ENCODE measurements around the gene MRPL2. TPM values are rescaled to one million over a fixed set of nuclear protein-coding genes. Genes with fewer than 3 reads are reported as not detected.
A peak's percentile ranks its signal among the peaks of the same experiment; 100 is the strongest.

MRPL2 gene
- polyA plus RNA-seq, 3 donors, result 23.9 to 26.9 (median 26.3) TPM

GRCh38 chr6:43013097-43013842 is 46.0 kb downstream of the MRPL2 start:
- Mint-ChIP-seq H3K27ac (peak overlapping the region; percentile 76 to 95 (median 91)), H3K9me3 (no peaks in the 10 kb centered on the region), H3K4me3 (peak overlapping the region; percentile 91 to 98), H3K27me3 (ENCODE audit: low read depth in 3 of 3) (peaks cover 0 to 3% (median 3%) of the 10 kb centered on the region in 3 donors), H3K36me3 (peaks cover 47 to 53% of the 10 kb centered on the region in 2 donors), H3K4me1 (peaks cover 39% of the 10 kb centered on the region)
- Histone ChIP-seq H3K4me1 (ENCODE audit: control insufficient read depth in 1 of 2, insufficient read depth in 2 of 2, low read length in 2 of 2) (peaks cover 38 to 41% of the 10 kb centered on the region in 2 donors), H3K4me3 (replicated peaks in 1 of 3; ENCODE audit: low read depth in 2 of 3, low read length in 3 of 3) (peak overlapping the region; percentile 64 to 96 (median 73)), H3K27ac (ENCODE audit: low read depth in 1 of 2, low read length in 2 of 2) (peak overlapping the region in 1 of 2 donors; percentile 59), H3K27me3 (ENCODE audit: control insufficient read depth in 2 of 2, insufficient read depth in 2 of 2, low read length in 2 of 2) (no peaks in the 10 kb centered on the region), H3K36me3 (replicated peaks in 1 of 2; ENCODE audit: control insufficient read depth in 1 of 2, insufficient read depth in 2 of 2, low read length in 2 of 2) (peaks cover 55% of the 10 kb centered on the region in 2 donors), H2AFZ (ENCODE audit: insufficient read depth, low read depth, low read length, poor library complexity, severe bottlenecking) (peak overlapping the region; percentile 92), H3K9me3 (replicated peaks in 1 of 2; ENCODE audit: control insufficient read depth in 1 of 2, insufficient read depth in 1 of 2, low read length in 2 of 2) (no peaks in the 10 kb centered on the region), H3K4me2 (replicated peaks; ENCODE audit: extremely low read depth, low read length, poor library complexity, severe bottlenecking) (peak overlapping the region; percentile 96), H3K79me2 (ENCODE audit: insufficient read depth, low read length) (peaks cover 59% of the 10 kb centered on the region), H3K9ac (ENCODE audit: insufficient read depth, low read length, poor library complexity, severe bottlenecking) (peak overlapping the region; percentile 71), H4K20me1 (ENCODE audit: insufficient read depth, low read length) (peaks cover 39% of the 10 kb centered on the region)
- DNase-seq, result peak in 2 of 3 donors; percentile 6 to 18
- WGBS (ENCODE audit: insufficient coverage), result 3% methylated on average over 22 of the region's 25 CpGs
- TF ChIP-seq, protein P1, sequence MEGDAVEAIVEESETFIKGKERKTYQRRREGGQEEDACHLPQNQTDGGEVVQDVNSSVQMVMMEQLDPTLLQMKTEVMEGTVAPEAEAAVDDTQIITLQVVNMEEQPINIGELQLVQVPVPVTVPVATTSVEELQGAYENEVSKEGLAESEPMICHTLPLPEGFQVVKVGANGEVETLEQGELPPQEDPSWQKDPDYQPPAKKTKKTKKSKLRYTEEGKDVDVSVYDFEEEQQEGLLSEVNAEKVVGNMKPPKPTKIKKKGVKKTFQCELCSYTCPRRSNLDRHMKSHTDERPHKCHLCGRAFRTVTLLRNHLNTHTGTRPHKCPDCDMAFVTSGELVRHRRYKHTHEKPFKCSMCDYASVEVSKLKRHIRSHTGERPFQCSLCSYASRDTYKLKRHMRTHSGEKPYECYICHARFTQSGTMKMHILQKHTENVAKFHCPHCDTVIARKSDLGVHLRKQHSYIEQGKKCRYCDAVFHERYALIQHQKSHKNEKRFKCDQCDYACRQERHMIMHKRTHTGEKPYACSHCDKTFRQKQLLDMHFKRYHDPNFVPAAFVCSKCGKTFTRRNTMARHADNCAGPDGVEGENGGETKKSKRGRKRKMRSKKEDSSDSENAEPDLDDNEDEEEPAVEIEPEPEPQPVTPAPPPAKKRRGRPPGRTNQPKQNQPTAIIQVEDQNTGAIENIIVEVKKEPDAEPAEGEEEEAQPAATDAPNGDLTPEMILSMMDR (IDR thresholded peaks at IDR 0.05), result no peak
- intact Hi-C loops (cut with micrococcal nuclease), result loop anchor here (5.0 to 10.0 kb wide), 3 partner anchors 36 to 502 kb away; partner anchors contain the start of genes PEX6 (in 2 of the 2), LRRC73 (in 1 of the 2), POLR1C (in 1 of the 2) and YIPF3 (in 1 of the 2)

DNA sequence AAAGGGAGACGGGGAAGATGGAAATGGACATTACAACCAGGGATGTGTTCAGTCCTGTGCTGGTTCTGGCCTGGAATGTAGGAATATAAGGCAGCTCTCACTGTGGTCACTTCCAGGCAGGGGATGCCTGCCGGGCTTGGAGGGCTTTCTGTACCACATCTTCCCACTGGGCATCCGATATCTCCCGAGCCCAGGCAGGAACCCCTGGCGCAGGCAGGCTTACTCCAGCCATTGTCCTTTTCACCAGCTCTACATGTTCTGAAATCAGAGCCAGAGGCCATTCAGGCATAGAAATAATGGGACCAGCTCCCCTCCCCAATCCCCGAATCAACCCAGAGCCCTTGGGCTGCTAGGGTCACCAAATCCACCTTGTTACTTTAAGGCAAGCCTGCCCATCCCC is 46.9 kb downstream of the MRPL2 start:
- DNase-seq, result no peak
- Mint-ChIP-seq H3K27ac (peak overlapping the region in 4 of 7 donors; percentile 1 to 42 (median 12)), H3K9me3 (no peaks in the 10 kb centered on the region), H3K4me3 (no peak overlapping the region), H3K36me3 (peaks cover 47 to 53% of the 10 kb centered on the region in 2 donors), H3K27me3 (ENCODE audit: low read depth in 3 of 3) (peaks cover 0 to 3% (median 1%) of the 10 kb centered on the region in 3 donors), H3K4me1 (peaks cover 39% of the 10 kb centered on the region)
- Histone ChIP-seq H3K4me1 (ENCODE audit: control insufficient read depth in 1 of 2, insufficient read depth in 2 of 2, low read length in 2 of 2) (peaks cover 38 to 41% of the 10 kb centered on the region in 2 donors), H3K36me3 (replicated peaks in 1 of 2; ENCODE audit: control insufficient read depth in 1 of 2, insufficient read depth in 2 of 2, low read length in 2 of 2) (peaks cover 55 to 56% of the 10 kb centered on the region in 2 donors), H2AFZ (ENCODE audit: insufficient read depth, low read depth, low read length, poor library complexity, severe bottlenecking) (no peak overlapping the region), H3K9ac (ENCODE audit: insufficient read depth, low read length, poor library complexity, severe bottlenecking) (peak overlapping the region; percentile 71), H3K27ac (ENCODE audit: low read depth in 1 of 2, low read length in 2 of 2) (peak overlapping the region in 1 of 2 donors; percentile 59), H3K79me2 (ENCODE audit: insufficient read depth, low read length) (peaks cover 53% of the 10 kb centered on the region), H3K9me3 (replicated peaks in 1 of 2; ENCODE audit: control insufficient read depth in 1 of 2, insufficient read depth in 1 of 2, low read length in 2 of 2) (no peaks in the 10 kb centered on the region), H3K4me2 (replicated peaks; ENCODE audit: extremely low read depth, low read length, poor library complexity, severe bottlenecking) (peak overlapping the region; percentile 96), H3K4me3 (replicated peaks in 1 of 3; ENCODE audit: low read depth in 2 of 3, low read length in 3 of 3) (no peak overlapping the region), H3K27me3 (ENCODE audit: control insufficient read depth in 2 of 2, insufficient read depth in 2 of 2, low read length in 2 of 2) (no peaks in the 10 kb centered on the region), H4K20me1 (ENCODE audit: insufficient read depth, low read length) (peaks cover 31% of the 10 kb centered on the region)
- TF ChIP-seq, protein P1 (IDR thresholded peaks at IDR 0.05), result no peak
- WGBS (ENCODE audit: insufficient coverage), result 94% methylated on average over 5 of the region's 6 CpGs
- intact Hi-C loops (cut with micrococcal nuclease), result loop anchor here (5.0 to 10.0 kb wide), 3 partner anchors 35 to 502 kb away; partner anchors contain the start of genes PEX6 (in 2 of the 2), LRRC73 (in 1 of the 2), POLR1C (in 1 of the 2) and YIPF3 (in 1 of the 2)

Measured in CD14-positive monocyte (primary cell).